ENCODE results near the gene PSD4. TPM values are rescaled to one million over a fixed set of nuclear protein-coding genes. Genes with fewer than 3 reads are reported as not detected.

The PSD4 gene
- total and polyA plus RNA-seq, 12 donors, result 19.2 to 164 (median 70.5) TPM

Other genes starting within 250 kb of the PSD4 start
- gene IL36G, start 196.0 kb upstream of the PSD4 start, total RNA-seq, result under 1 TPM in 1 of 9 donors, not detected in 8; 0.28 TPM
- not detected for gene IL36G, start 196.0 kb upstream of the PSD4 start, polyA plus RNA-seq
- not detected for gene IL36A, start 168.5 kb upstream of the PSD4 start, total RNA-seq
- not detected for gene IL36A, start 168.5 kb upstream of the PSD4 start, polyA plus RNA-seq
- gene IL36B, start 121.1 kb upstream of the PSD4 start, total RNA-seq, result not detected
- not detected for gene IL36B, start 121.1 kb upstream of the PSD4 start, polyA plus RNA-seq
- not detected for gene IL36RN, start 114.8 kb upstream of the PSD4 start, total RNA-seq
- gene IL36RN, start 114.8 kb upstream of the PSD4 start, polyA plus RNA-seq, result not detected
- not detected for gene IL1F10, start 106.0 kb upstream of the PSD4 start, total RNA-seq
- not detected for gene IL1F10, start 106.0 kb upstream of the PSD4 start, polyA plus RNA-seq
- gene IL1RN, start 46.4 kb upstream of the PSD4 start, total RNA-seq, result 1 to 10 TPM in 4 of 9 donors, under 1 TPM in 3, not detected in 2; 0.22 to 6.1 (median 1.1) TPM
- gene IL1RN, start 46.4 kb upstream of the PSD4 start, polyA plus RNA-seq, result 1 to 10 TPM; 1.4 to 2.6 (median 2.5) TPM
- gene PAX8, start 105.0 kb downstream of the PSD4 start, total RNA-seq, result 10 to 100 TPM in 6 of 9 donors, 1 to 10 TPM in 3; 1.7 to 72.3 (median 13.1) TPM
- gene PAX8, start 105.0 kb downstream of the PSD4 start, polyA plus RNA-seq, result 10 to 100 TPM in 1 of 3 donors, 1 to 10 TPM in 2; 5.6 to 13.3 (median 6.7) TPM

Measured in adrenal gland (tissue), 12 donors.